Liver (tissue), 9 donors: ENCODE results near the gene NTN5. TPM values are rescaled to one million over a fixed set of nuclear protein-coding genes. Genes with fewer than 3 reads are reported as not detected.

ENCODE experiments used
- DNase-seq: peaks from one replicate; pipeline ENCODE4 v3.0.0-alpha.2; 2017; ENCODE audit warnings: low spot score
- H3K27ac ChIP-seq, 2 donors: one replicate each; pipeline ENCODE4 v1.7.0; 2013; ENCODE audit warnings: inconsistent platforms in 2 of 2, low read length in 2 of 2, control low read depth in 1 of 2, low read depth in 1 of 2, mild to moderate bottlenecking in 1 of 2
- H3K27me3 ChIP-seq, 4 donors: one replicate each; pipeline versions ENCODE4 v1.6.1 to v1.7.0; 2013; ENCODE audit warnings: low read length in 3 of 4, inconsistent platforms in 1 of 4, mild to moderate bottlenecking in 1 of 4, moderate library complexity in 1 of 4; ENCODE audit not compliant: control insufficient read depth in 4 of 4, insufficient read depth in 4 of 4
- H3K36me3 ChIP-seq, 4 donors: one replicate each; pipeline versions ENCODE4 v1.6.1 to v1.7.0; 2013; ENCODE audit warnings: low read length in 3 of 4, mild to moderate bottlenecking in 3 of 4, low read depth in 1 of 4, moderate library complexity in 1 of 4; ENCODE audit not compliant: control insufficient read depth in 4 of 4, insufficient read depth in 3 of 4
- H3K4me1 ChIP-seq, 4 donors: one replicate each; pipeline versions ENCODE4 v1.6.1 to v1.7.0; 2013; ENCODE audit warnings: low read length in 3 of 4, mild to moderate bottlenecking in 3 of 4, moderate library complexity in 1 of 4; ENCODE audit not compliant: control insufficient read depth in 4 of 4, insufficient read depth in 4 of 4
- H3K4me3 ChIP-seq, 3 donors: one replicate each; pipeline versions ENCODE4 v1.6.1 to v1.7.0; 2013; ENCODE audit warnings: low read length in 3 of 3, control low read depth in 1 of 3, low read depth in 1 of 3, mild to moderate bottlenecking in 1 of 3
- H3K9ac ChIP-seq, 2 donors: one replicate each; pipeline ENCODE4 v1.7.0; 2013; ENCODE audit warnings: low read length in 2 of 2, mild to moderate bottlenecking in 2 of 2, moderate library complexity in 2 of 2, control low read depth in 1 of 2, low read depth in 1 of 2
- H3K9me3 ChIP-seq, 4 donors: one replicate each; pipeline versions ENCODE4 v1.6.1 to v1.7.0; 2013; ENCODE audit warnings: low read length in 3 of 4; ENCODE audit not compliant: control insufficient read depth in 4 of 4
- EGR1 ChIP-seq, 2 donors: IDR thresholded peaks; 2 replicates each; pipeline ENCODE4 v1.6.1; 2016 to 2018; ENCODE audit warnings: antibody characterized with exemption in 2 of 2, low read depth in 2 of 2
- FOXA1 ChIP-seq: IDR thresholded peaks from 2 replicates; pipeline ENCODE4 v1.6.1; 2016; ENCODE audit warnings: antibody characterized with exemption
- FOXA2 ChIP-seq: IDR thresholded peaks from 2 replicates; pipeline ENCODE4 v1.6.1; 2016; ENCODE audit warnings: antibody characterized with exemption
- GABPA ChIP-seq, 2 donors: IDR thresholded peaks in 1 of 2; conservative IDR thresholded peaks in 1 of 2; 2 replicates each; pipeline ENCODE4 v1.6.1; 2016; ENCODE audit warnings: antibody characterized with exemption in 2 of 2, mild to moderate bottlenecking in 1 of 2, moderate library complexity in 1 of 2
- HNF4A ChIP-seq, 2 donors: conservative IDR thresholded peaks; 2 replicates each; pipeline ENCODE4 v1.6.1; 2016; ENCODE audit warnings: antibody characterized with exemption in 2 of 2, mild to moderate bottlenecking in 2 of 2
- HNF4G ChIP-seq: IDR thresholded peaks from 2 replicates; pipeline ENCODE4 v1.6.1; 2016; ENCODE audit warnings: antibody characterized with exemption
- JUND ChIP-seq, 2 donors: IDR thresholded peaks; 2 replicates each; pipeline ENCODE4 v1.6.1; 2016; ENCODE audit warnings: antibody characterized with exemption in 2 of 2
- NR2F2 ChIP-seq: IDR thresholded peaks from 2 replicates; pipeline ENCODE4 v1.6.1; 2016; ENCODE audit warnings: antibody characterized with exemption
- RAD21 ChIP-seq, 2 donors: IDR thresholded peaks; 2 replicates each; pipeline ENCODE4 v1.6.1; 2016; ENCODE audit warnings: antibody characterized with exemption in 2 of 2, mild to moderate bottlenecking in 2 of 2
- RXRA ChIP-seq, 2 donors: IDR thresholded peaks; 2 replicates each; pipeline ENCODE4 v1.6.1; 2017 to 2018; ENCODE audit warnings: antibody characterized with exemption in 2 of 2, mild to moderate bottlenecking in 1 of 2
- SP1 ChIP-seq: IDR thresholded peaks from 2 replicates; pipeline ENCODE4 v1.6.1; 2018; ENCODE audit warnings: antibody characterized with exemption, mild to moderate bottlenecking
- TAF1 ChIP-seq: conservative IDR thresholded peaks from 2 replicates; pipeline ENCODE4 v1.6.1; 2016; ENCODE audit warnings: antibody characterized with exemption, mild to moderate bottlenecking
- YY1 ChIP-seq: IDR thresholded peaks from 2 replicates; pipeline ENCODE4 v1.6.1; 2016; ENCODE audit warnings: antibody characterized with exemption, mild to moderate bottlenecking
- WGBS: extraction: QIAGEN DNeasy Blood & Tissue Kit; methylation state at CpG from one replicate; pipeline ENCODE4 v1.1.7; 2013; 5-methylcytosine and 5-hydroxymethylcytosine counted together
- polyA plus RNA-seq, 2 donors: library from polyadenylated mRNA; stranded (reverse) in 1 of 2; unstranded in 1 of 2; fragments of 200-250 nt in 1 of 2; fragments of >200 nt in 1 of 2; fragmentation: Nextera tagmentation in 1 of 2; extraction: Ambion mirVana in 1 of 2; gene quantifications; one replicate each; pipeline versions ENCODE4 v1.2.1 to v1.2.3, GENCODE V29; 2013 to 2015
- total RNA-seq, 2 donors: library from RNA; depleted of rRNA; stranded (reverse); fragments of >200 nt; gene quantifications; one replicate each; pipeline ENCODE4 v1.2.3, GENCODE V29; 2014
- TF ChIP-seq, protein P1 (sequence below): fragments of 150-350 bp; IDR thresholded peaks from 2 replicates; pipeline ENCODE4 v1.5.1; 2017; ENCODE audit warnings: improper control_type of control experiment, low read depth, low read length; ENCODE audit not compliant: missing input control
- TF ChIP-seq, protein P2 (sequence below): IDR thresholded peaks from 2 replicates; pipeline ENCODE4 v1.6.1; 2016; ENCODE audit warnings: antibody characterized with exemption
- TF ChIP-seq, protein P3 (sequence below): IDR thresholded peaks from 2 replicates; pipeline ENCODE4 v1.6.1; 2016; ENCODE audit warnings: antibody characterized with exemption
- TF ChIP-seq, protein P4 (sequence below): IDR thresholded peaks from 2 replicates; pipeline ENCODE4 v1.6.1; 2016; ENCODE audit warnings: antibody characterized with exemption
- TF ChIP-seq, protein P5 (sequence below): IDR thresholded peaks from 2 replicates; pipeline ENCODE4 v1.6.1; 2016; ENCODE audit warnings: antibody characterized with exemption, mild to moderate bottlenecking
- donor health status: healthy.
- donor health status: healthy.
- donor health status: healthy.
- donor health status: healthy.
- donor health status: healthy.

The NTN5 gene
- total and polyA plus RNA-seq, 4 donors, result 0.08 to 0.09 TPM; not detected in 2

DNA sequence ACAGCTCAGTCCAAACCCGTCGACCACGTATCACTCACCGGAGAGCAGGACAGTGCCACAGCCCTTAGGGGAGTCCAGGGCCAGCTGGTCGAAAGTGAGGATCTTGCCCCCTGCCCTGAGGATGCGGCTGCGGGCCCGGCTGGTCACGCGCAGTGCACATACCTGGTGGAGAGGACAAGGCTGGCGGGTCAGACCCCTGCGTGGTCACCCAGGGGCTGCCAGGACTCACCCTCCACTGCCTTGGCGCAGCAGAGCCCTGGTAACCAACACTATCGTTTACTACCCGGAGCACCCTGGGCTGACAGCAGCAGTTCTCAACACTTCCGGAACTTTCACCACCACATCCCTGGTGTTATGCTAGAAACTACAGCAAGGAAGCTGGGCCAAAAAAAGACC, 56.8 kb downstream of the NTN5 start (continued):
- TF ChIP-seq NR2F2, result no peak
- no peak for TF ChIP-seq GABPA (IDR thresholded peaks at IDR 0.05 in 1 of 2, conservative IDR thresholded peaks at IDR 0.05 in 1 of 2)
- TF ChIP-seq FOXA2, result no peak
- TF ChIP-seq HNF4G, result no peak
- no peak for TF ChIP-seq EGR1 (IDR thresholded peaks at IDR 0.05; ENCODE audit: low read depth in 2 of 2)

DNA sequence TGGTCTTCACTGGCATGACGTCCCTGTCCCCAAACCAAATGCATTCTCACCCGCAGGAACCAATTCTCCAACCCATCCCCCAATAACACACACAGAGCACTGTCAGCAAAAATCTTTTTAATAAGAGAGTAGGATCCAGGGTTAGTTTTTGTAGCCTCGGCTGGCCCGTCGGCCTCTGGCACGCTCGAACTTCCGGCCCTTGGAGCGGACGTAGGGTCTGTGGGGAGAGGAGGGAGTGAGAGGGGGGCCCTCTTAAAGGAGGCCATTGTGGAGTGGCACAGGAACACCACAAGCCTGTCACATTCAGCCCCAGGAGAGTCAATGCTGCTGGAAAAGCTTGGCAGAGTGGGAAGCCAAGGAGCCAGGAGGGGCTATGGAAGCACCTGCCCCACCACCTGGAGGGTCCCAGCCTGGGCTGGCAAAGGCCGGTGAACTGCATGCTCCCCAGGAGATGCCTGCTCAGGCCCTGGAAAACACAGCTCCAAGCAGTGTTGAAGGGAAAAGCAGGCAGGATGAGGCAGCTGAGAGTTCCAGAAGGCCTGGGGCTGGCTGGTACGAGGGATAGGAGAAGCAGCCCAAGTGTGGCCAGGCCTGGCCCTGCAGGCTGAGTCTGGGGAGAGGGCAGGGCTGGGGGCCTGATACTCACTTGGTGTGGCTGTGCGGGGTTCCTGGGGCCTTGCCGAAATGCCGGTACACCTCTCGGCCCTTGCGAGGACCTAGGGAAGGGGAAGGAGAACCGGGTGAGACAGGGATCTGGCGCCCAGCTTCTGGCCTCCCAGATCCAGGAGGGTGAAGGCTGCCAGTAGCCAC, 57.4 kb downstream of the NTN5 start:
- Histone ChIP-seq H3K27me3 (no peaks in the 10 kb centered on the region), H3K36me3 (peaks cover 15 to 27% (median 18%) of the 10 kb centered on the region in 4 donors), H3K27ac (no peak overlapping the region), H3K9ac (no peak overlapping the region), H3K4me3 (no peak overlapping the region), H3K9me3 (no peaks in the 10 kb centered on the region), H3K4me1 (peaks cover 8 to 41% (median 27%) of the 10 kb centered on the region in 4 donors)
- DNase-seq, result no peak
- TF ChIP-seq, protein P1, sequence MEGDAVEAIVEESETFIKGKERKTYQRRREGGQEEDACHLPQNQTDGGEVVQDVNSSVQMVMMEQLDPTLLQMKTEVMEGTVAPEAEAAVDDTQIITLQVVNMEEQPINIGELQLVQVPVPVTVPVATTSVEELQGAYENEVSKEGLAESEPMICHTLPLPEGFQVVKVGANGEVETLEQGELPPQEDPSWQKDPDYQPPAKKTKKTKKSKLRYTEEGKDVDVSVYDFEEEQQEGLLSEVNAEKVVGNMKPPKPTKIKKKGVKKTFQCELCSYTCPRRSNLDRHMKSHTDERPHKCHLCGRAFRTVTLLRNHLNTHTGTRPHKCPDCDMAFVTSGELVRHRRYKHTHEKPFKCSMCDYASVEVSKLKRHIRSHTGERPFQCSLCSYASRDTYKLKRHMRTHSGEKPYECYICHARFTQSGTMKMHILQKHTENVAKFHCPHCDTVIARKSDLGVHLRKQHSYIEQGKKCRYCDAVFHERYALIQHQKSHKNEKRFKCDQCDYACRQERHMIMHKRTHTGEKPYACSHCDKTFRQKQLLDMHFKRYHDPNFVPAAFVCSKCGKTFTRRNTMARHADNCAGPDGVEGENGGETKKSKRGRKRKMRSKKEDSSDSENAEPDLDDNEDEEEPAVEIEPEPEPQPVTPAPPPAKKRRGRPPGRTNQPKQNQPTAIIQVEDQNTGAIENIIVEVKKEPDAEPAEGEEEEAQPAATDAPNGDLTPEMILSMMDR, result no peak
- TF ChIP-seq, protein P2, sequence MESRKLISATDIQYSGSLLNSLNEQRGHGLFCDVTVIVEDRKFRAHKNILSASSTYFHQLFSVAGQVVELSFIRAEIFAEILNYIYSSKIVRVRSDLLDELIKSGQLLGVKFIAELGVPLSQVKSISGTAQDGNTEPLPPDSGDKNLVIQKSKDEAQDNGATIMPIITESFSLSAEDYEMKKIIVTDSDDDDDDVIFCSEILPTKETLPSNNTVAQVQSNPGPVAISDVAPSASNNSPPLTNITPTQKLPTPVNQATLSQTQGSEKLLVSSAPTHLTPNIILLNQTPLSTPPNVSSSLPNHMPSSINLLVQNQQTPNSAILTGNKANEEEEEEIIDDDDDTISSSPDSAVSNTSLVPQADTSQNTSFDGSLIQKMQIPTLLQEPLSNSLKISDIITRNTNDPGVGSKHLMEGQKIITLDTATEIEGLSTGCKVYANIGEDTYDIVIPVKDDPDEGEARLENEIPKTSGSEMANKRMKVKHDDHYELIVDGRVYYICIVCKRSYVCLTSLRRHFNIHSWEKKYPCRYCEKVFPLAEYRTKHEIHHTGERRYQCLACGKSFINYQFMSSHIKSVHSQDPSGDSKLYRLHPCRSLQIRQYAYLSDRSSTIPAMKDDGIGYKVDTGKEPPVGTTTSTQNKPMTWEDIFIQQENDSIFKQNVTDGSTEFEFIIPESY, result no peak
- TF ChIP-seq JUND (IDR thresholded peaks at IDR 0.05) (no peak), RAD21 (IDR thresholded peaks at IDR 0.05) (no peak), GABPA (IDR thresholded peaks at IDR 0.05 in 1 of 2, conservative IDR thresholded peaks at IDR 0.05 in 1 of 2) (no peak), FOXA1 (no peak), YY1 (no peak), HNF4G (no peak), NR2F2 (no peak), EGR1 (IDR thresholded peaks at IDR 0.05; ENCODE audit: low read depth in 2 of 2) (no peak), SP1 (no peak), TAF1 (no peak), RXRA (IDR thresholded peaks at IDR 0.05) (no peak), HNF4A (conservative IDR thresholded peaks at IDR 0.05) (no peak), FOXA2 (no peak)
- TF ChIP-seq, protein P3, sequence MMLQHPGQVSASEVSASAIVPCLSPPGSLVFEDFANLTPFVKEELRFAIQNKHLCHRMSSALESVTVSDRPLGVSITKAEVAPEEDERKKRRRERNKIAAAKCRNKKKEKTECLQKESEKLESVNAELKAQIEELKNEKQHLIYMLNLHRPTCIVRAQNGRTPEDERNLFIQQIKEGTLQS, result no peak
- TF ChIP-seq, protein P4, sequence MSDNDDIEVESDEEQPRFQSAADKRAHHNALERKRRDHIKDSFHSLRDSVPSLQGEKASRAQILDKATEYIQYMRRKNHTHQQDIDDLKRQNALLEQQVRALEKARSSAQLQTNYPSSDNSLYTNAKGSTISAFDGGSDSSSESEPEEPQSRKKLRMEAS, result no peak
- TF ChIP-seq, protein P5, sequence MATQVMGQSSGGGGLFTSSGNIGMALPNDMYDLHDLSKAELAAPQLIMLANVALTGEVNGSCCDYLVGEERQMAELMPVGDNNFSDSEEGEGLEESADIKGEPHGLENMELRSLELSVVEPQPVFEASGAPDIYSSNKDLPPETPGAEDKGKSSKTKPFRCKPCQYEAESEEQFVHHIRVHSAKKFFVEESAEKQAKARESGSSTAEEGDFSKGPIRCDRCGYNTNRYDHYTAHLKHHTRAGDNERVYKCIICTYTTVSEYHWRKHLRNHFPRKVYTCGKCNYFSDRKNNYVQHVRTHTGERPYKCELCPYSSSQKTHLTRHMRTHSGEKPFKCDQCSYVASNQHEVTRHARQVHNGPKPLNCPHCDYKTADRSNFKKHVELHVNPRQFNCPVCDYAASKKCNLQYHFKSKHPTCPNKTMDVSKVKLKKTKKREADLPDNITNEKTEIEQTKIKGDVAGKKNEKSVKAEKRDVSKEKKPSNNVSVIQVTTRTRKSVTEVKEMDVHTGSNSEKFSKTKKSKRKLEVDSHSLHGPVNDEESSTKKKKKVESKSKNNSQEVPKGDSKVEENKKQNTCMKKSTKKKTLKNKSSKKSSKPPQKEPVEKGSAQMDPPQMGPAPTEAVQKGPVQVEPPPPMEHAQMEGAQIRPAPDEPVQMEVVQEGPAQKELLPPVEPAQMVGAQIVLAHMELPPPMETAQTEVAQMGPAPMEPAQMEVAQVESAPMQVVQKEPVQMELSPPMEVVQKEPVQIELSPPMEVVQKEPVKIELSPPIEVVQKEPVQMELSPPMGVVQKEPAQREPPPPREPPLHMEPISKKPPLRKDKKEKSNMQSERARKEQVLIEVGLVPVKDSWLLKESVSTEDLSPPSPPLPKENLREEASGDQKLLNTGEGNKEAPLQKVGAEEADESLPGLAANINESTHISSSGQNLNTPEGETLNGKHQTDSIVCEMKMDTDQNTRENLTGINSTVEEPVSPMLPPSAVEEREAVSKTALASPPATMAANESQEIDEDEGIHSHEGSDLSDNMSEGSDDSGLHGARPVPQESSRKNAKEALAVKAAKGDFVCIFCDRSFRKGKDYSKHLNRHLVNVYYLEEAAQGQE, result no peak
- 79% methylated on average over 19 of the region's 19 CpGs for WGBS
